ENCODE results near the gene FGF14. TPM values are rescaled to one million over a fixed set of nuclear protein-coding genes. Genes with fewer than 3 reads are reported as not detected.

FGF14 gene
- total RNA-seq, 1 donor from 2014 or later: 0.23 TPM

GRCh38 chr13:102386461-102386860, 15.4 kb downstream of the FGF14 start:
- Histone ChIP-seq H3K36me3 (ENCODE audit: insufficient read depth, low read length) (no peaks in the 10 kb centered on the region), H3K4me1 (ENCODE audit: insufficient read depth, low read length) (no peaks in the 10 kb centered on the region), H3K27me3 (ENCODE audit: insufficient read depth, low read length) (no peaks in the 10 kb centered on the region), H3K9me3 (ENCODE audit: insufficient read depth, low read depth, low read length) (no peaks in the 10 kb centered on the region), H3K9ac (ENCODE audit: low read length) (no peak overlapping the region), H2AFZ (ENCODE audit: low read depth, low read length) (no peak overlapping the region), H3K27ac (ENCODE audit: low read depth, low read length) (no peak overlapping the region), H3K79me2 (ENCODE audit: insufficient read depth, low read length) (no peaks in the 10 kb centered on the region), H3K4me3 (ENCODE audit: insufficient read depth, low read depth, low read length) (no peak overlapping the region), H4K20me1 (ENCODE audit: insufficient read depth, low read length) (no peaks in the 10 kb centered on the region), H3K4me2 (ENCODE audit: low read length) (no peak overlapping the region)
- no peak for DNase-seq (ENCODE audit: low read depth)
- H3K27me3 Mint-ChIP-seq (ENCODE audit: low read depth, unreplicated experiment): peaks cover 2% of the 10 kb centered on the region
- TF ChIP-seq CTCF (IDR thresholded peaks at IDR 0.05; ENCODE audit: insufficient read depth, low read depth, low read length) (no peak), EZH2 (IDR thresholded peaks at IDR 0.05; ENCODE audit: insufficient read depth, low read length) (no peak)
- H3K4me3 Mint-ChIP-seq (ENCODE audit: unreplicated experiment): no peak overlapping the region
- FAIRE-seq: no peak
- H3K27ac Mint-ChIP-seq (ENCODE audit: unreplicated experiment): no peak overlapping the region
- no peaks in the 10 kb centered on the region for H3K9me3 Mint-ChIP-seq (ENCODE audit: unreplicated experiment)
- no peaks in the 10 kb centered on the region for H3K36me3 Mint-ChIP-seq (ENCODE audit: low read depth, unreplicated experiment)
- no peaks in the 10 kb centered on the region for H3K4me1 Mint-ChIP-seq (ENCODE audit: low read depth, unreplicated experiment)

- H3K9me3 Mint-ChIP-seq (ENCODE audit: unreplicated experiment): no peaks in the 10 kb centered on the region
- TF ChIP-seq CTCF (IDR thresholded peaks at IDR 0.05; ENCODE audit: insufficient read depth, low read depth, low read length) (no peak), EZH2 (IDR thresholded peaks at IDR 0.05; ENCODE audit: insufficient read depth, low read length) (no peak)
- FAIRE-seq (no peak), DNase-seq (ENCODE audit: low read depth) (no peak)
- no peaks in the 10 kb centered on the region for H3K27me3 Mint-ChIP-seq (ENCODE audit: low read depth, unreplicated experiment)
- H3K27ac Mint-ChIP-seq (ENCODE audit: unreplicated experiment): no peak overlapping the region
- Histone ChIP-seq H3K4me3 (ENCODE audit: insufficient read depth, low read depth, low read length) (no peak overlapping the region), H3K27me3 (ENCODE audit: insufficient read depth, low read length) (no peaks in the 10 kb centered on the region), H2AFZ (ENCODE audit: low read depth, low read length) (no peak overlapping the region), H3K9me3 (ENCODE audit: insufficient read depth, low read depth, low read length) (no peaks in the 10 kb centered on the region), H3K36me3 (ENCODE audit: insufficient read depth, low read length) (no peaks in the 10 kb centered on the region), H3K27ac (ENCODE audit: low read depth, low read length) (no peak overlapping the region), H4K20me1 (ENCODE audit: insufficient read depth, low read length) (no peaks in the 10 kb centered on the region), H3K4me1 (ENCODE audit: insufficient read depth, low read length) (no peaks in the 10 kb centered on the region), H3K4me2 (ENCODE audit: low read length) (no peak overlapping the region), H3K79me2 (ENCODE audit: insufficient read depth, low read length) (no peaks in the 10 kb centered on the region), H3K9ac (ENCODE audit: low read length) (no peak overlapping the region)
- no peaks in the 10 kb centered on the region for H3K4me1 Mint-ChIP-seq (ENCODE audit: low read depth, unreplicated experiment)
- H3K4me3 Mint-ChIP-seq (ENCODE audit: unreplicated experiment): no peak overlapping the region
- no peaks in the 10 kb centered on the region for H3K36me3 Mint-ChIP-seq (ENCODE audit: low read depth, unreplicated experiment)
Observed at GRCh38 chr13:102380012-102380411, 21.8 kb downstream of the FGF14 start.

- no peaks in the 10 kb centered on the region for H3K27me3 ChIP-seq (ENCODE audit: insufficient read depth, low read length)
- H3K4me3 ChIP-seq (ENCODE audit: insufficient read depth, low read depth, low read length): no peak overlapping the region
- no peak overlapping the region for H3K27ac ChIP-seq (ENCODE audit: low read depth, low read length)
- TF ChIP-seq CTCF (IDR thresholded peaks at IDR 0.05; ENCODE audit: insufficient read depth, low read depth, low read length) (no peak), EZH2 (IDR thresholded peaks at IDR 0.05; ENCODE audit: insufficient read depth, low read length) (no peak)
- H3K27ac Mint-ChIP-seq (ENCODE audit: unreplicated experiment): no peak overlapping the region
- H2AFZ ChIP-seq (ENCODE audit: low read depth, low read length): no peak overlapping the region
- H3K36me3 ChIP-seq (ENCODE audit: insufficient read depth, low read length): no peaks in the 10 kb centered on the region
- no peak overlapping the region for H3K4me3 Mint-ChIP-seq (ENCODE audit: unreplicated experiment)
- no peaks in the 10 kb centered on the region for H4K20me1 ChIP-seq (ENCODE audit: insufficient read depth, low read length)
- H3K9me3 Mint-ChIP-seq (ENCODE audit: unreplicated experiment): no peaks in the 10 kb centered on the region
- DNase-seq (ENCODE audit: low read depth) (no peak), FAIRE-seq (no peak)
- no peaks in the 10 kb centered on the region for H3K4me1 ChIP-seq (ENCODE audit: insufficient read depth, low read length)
- H3K27me3 Mint-ChIP-seq (ENCODE audit: low read depth, unreplicated experiment): no peaks in the 10 kb centered on the region
- H3K79me2 ChIP-seq (ENCODE audit: insufficient read depth, low read length): no peaks in the 10 kb centered on the region
- H3K4me2 ChIP-seq (ENCODE audit: low read length): no peak overlapping the region
- H3K9ac ChIP-seq (ENCODE audit: low read length): no peak overlapping the region
- H3K36me3 Mint-ChIP-seq (ENCODE audit: low read depth, unreplicated experiment): no peaks in the 10 kb centered on the region
- H3K4me1 Mint-ChIP-seq (ENCODE audit: low read depth, unreplicated experiment): no peaks in the 10 kb centered on the region
- no peaks in the 10 kb centered on the region for H3K9me3 ChIP-seq (ENCODE audit: insufficient read depth, low read depth, low read length)
Observed at GRCh38 chr13:102376318-102376717, 25.5 kb downstream of the FGF14 start.

All from astrocyte (in vitro differentiated cells and primary cell).